Progenitor cell of endocrine pancreas (in vitro differentiated cells): ENCODE data around the gene FAM90A26. TPM values are rescaled to one million over a fixed set of nuclear protein-coding genes. Genes with fewer than 3 reads are reported as not detected.
"Not testable (repeated sequence)": the region's sequence is repeated elsewhere in the genome, so short reads cannot be mapped to it uniquely, and the experiment has no call there.

ENCODE experiments used
- DNase-seq: peaks from one replicate; pipeline ENCODE4 v3.0.0; 2021; ENCODE audit warnings: low spot score; ENCODE audit not compliant: unreplicated experiment
- H3K27ac Mint-ChIP-seq: 2 replicates; pipeline ENCODE4 v1.8.0; 2021; ENCODE audit warnings: mild to moderate bottlenecking, moderate library complexity, mixed read lengths
- H3K27me3 Mint-ChIP-seq: 2 replicates; pipeline ENCODE4 v1.8.0; 2021; ENCODE audit warnings: mixed read lengths
- H3K36me3 Mint-ChIP-seq: 2 replicates; pipeline ENCODE4 v1.8.0; 2022; ENCODE audit warnings: mixed read lengths; ENCODE audit not compliant: insufficient read depth
- H3K4me1 Mint-ChIP-seq: 2 replicates; pipeline ENCODE4 v1.8.0; 2021; ENCODE audit warnings: low read depth, mixed read lengths
- H3K4me3 Mint-ChIP-seq: 2 replicates; pipeline ENCODE4 v1.8.0; 2021; ENCODE audit warnings: low read depth, mild to moderate bottlenecking, moderate library complexity, mixed read lengths
- H3K9me3 Mint-ChIP-seq: 2 replicates; pipeline ENCODE4 v1.8.0; 2021; ENCODE audit warnings: low read depth, mixed read lengths
- total RNA-seq: library from RNA; stranded (reverse); gene quantifications from 2 replicates; pipeline ENCODE4 v1.2.1, GENCODE V29; 2021
- TF ChIP-seq, protein P1 (sequence below): fragments of 200-600 bp; sonication (generic); IDR thresholded peaks from one replicate; pipeline ENCODE4 v1.5.0; 2021; ENCODE audit warnings: antibody characterized with exemption, mild to moderate bottlenecking; ENCODE audit not compliant: unreplicated experiment

Gene FAM90A26
- total RNA-seq, 1 donor from 2014 or later, result not detected

DNA sequence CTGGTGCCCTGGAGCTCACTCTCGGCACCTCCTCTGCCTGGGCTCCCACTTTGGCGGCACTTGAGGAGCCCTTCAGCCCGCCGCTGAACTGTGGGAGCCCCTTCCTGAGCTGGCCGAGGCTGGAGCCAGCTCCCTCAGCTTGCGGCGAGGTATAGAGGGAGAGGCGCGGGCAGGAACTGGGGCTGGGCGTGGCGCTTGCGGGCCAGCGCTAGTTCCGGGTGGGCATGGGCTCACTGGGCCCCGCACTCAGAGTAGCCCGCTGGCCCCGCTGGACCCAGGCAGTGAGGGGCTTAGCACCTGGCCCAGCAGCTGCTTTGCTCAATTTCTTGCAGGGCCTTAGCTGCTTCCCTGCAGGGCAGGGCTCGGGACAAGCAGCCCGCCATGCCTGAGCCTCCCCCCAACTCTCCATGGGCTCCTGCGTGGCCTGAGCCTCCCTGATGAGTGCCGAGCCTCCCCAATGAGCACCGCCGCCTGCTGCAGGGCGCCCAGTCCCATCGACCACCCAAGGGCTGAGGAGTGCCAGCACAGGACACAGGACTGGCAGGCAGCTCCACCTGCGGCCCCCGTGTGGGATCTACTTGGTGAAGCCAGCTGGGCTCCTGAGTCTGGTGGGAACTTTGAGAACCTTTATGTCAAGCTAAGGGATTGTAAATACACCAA is 26.7 kb upstream of the FAM90A26 start:
- Mint-ChIP-seq H3K27me3 (no peaks in the 10 kb centered on the region), H3K9me3 (peaks cover 6% of the 10 kb centered on the region), H3K27ac (no peak overlapping the region), H3K4me3 (no peak overlapping the region), H3K36me3 (peaks cover 5% of the 10 kb centered on the region), H3K4me1 (no peaks in the 10 kb centered on the region)
- DNase-seq, result no peak
- TF ChIP-seq, protein P1, sequence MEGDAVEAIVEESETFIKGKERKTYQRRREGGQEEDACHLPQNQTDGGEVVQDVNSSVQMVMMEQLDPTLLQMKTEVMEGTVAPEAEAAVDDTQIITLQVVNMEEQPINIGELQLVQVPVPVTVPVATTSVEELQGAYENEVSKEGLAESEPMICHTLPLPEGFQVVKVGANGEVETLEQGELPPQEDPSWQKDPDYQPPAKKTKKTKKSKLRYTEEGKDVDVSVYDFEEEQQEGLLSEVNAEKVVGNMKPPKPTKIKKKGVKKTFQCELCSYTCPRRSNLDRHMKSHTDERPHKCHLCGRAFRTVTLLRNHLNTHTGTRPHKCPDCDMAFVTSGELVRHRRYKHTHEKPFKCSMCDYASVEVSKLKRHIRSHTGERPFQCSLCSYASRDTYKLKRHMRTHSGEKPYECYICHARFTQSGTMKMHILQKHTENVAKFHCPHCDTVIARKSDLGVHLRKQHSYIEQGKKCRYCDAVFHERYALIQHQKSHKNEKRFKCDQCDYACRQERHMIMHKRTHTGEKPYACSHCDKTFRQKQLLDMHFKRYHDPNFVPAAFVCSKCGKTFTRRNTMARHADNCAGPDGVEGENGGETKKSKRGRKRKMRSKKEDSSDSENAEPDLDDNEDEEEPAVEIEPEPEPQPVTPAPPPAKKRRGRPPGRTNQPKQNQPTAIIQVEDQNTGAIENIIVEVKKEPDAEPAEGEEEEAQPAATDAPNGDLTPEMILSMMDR, result no peak

GRCh38 chr4:9146967-9147366 is 23.2 kb upstream of the FAM90A26 start:
- peaks cover 3% of the 10 kb centered on the region for H3K9me3 Mint-ChIP-seq
- TF ChIP-seq, protein P1, result no peak
- H3K4me3 Mint-ChIP-seq, result no peak overlapping the region

GRCh38 chr4:9147368-9147767 is 22.8 kb upstream of the FAM90A26 start:
- not testable (repeated sequence) for H3K4me3 Mint-ChIP-seq, DNase-seq, H3K36me3 Mint-ChIP-seq, H3K27me3 Mint-ChIP-seq, H3K4me1 Mint-ChIP-seq, H3K9me3 Mint-ChIP-seq, H3K27ac Mint-ChIP-seq

More at GRCh38 chr4:9146967-9147366, 23.2 kb upstream of the FAM90A26 start:
- no peak for DNase-seq
- H3K27me3 Mint-ChIP-seq, result no peaks in the 10 kb centered on the region
- no peak overlapping the region for H3K27ac Mint-ChIP-seq
- no peaks in the 10 kb centered on the region for H3K4me1 Mint-ChIP-seq
- H3K36me3 Mint-ChIP-seq, result peaks cover 3% of the 10 kb centered on the region

DNA sequence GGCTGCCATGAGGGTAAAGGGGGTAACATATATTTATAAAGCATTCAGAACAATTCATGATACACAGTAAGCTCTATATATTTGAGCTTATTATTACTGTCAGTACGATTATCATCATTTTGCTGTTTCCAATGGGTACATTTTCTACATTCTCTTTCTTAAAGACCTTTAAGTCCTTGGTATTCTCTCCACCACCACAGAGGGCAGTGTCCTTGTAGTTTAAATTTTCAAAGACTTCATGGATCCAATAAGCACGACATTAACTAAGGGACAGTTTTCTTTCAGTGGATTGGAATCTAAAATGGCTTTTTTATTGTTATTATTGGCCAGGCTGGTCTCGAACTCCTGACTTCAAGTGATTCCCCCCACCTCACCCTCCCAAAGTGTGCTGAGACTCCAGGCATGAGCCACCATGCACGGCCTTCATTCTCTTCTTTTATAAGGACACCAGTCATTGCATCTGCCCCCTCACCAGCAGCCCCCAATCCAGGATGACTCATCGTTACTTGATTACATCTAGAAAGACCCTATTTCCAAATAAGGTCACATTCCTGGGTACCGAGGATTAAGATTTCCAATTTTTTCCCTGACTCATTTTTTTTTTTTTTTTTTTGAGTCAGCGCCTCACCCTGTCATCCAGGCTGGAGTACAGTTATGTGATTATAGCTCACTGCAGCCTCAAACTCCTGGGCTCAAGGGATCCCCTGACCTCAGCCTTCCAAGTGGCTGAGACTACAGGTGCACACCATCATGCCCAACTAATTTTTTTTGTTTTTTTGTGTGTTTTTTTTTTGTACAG is 21.4 kb upstream of the FAM90A26 start:
- not testable (repeated sequence) for H3K27me3 Mint-ChIP-seq, H3K9me3 Mint-ChIP-seq, H3K36me3 Mint-ChIP-seq, H3K27ac Mint-ChIP-seq, DNase-seq, H3K4me3 Mint-ChIP-seq, H3K4me1 Mint-ChIP-seq

- H3K27me3 Mint-ChIP-seq, H3K9me3 Mint-ChIP-seq, H3K4me1 Mint-ChIP-seq, DNase-seq, H3K36me3 Mint-ChIP-seq: not testable (repeated sequence)
- H3K4me3 Mint-ChIP-seq, result peak overlapping the region; percentile 82
- H3K27ac Mint-ChIP-seq, result peak overlapping the region; percentile 94
These were observed 18.4 kb upstream of the FAM90A26 start for GRCh38 chr4:9151809-9152179.

- H3K4me1 Mint-ChIP-seq, H3K36me3 Mint-ChIP-seq, H3K27me3 Mint-ChIP-seq, H3K9me3 Mint-ChIP-seq: not testable (repeated sequence)
- Mint-ChIP-seq H3K27ac (peak overlapping the region; percentile 99), H3K4me3 (peak overlapping the region; percentile 82)
- DNase-seq, result peak; percentile 82
These were observed 17.8 kb upstream of the FAM90A26 start for GRCh38 chr4:9152180-9153007.

GRCh38 chr4:9153008-9153570 is 17.1 kb upstream of the FAM90A26 start:
- peak overlapping the region; percentile 99 for H3K27ac Mint-ChIP-seq
- H3K27me3 Mint-ChIP-seq, H3K36me3 Mint-ChIP-seq, H3K4me1 Mint-ChIP-seq, H3K9me3 Mint-ChIP-seq: not testable (repeated sequence)
- H3K4me3 Mint-ChIP-seq, result peak overlapping the region; percentile 82
- DNase-seq, result peak; percentile 82

GRCh38 chr4:9153571-9154157 is 16.5 kb upstream of the FAM90A26 start:
- not testable (repeated sequence) for DNase-seq, H3K4me1 Mint-ChIP-seq, H3K9me3 Mint-ChIP-seq, H3K36me3 Mint-ChIP-seq, H3K27me3 Mint-ChIP-seq
- H3K27ac Mint-ChIP-seq, result peak overlapping the region; percentile 49
- peak overlapping the region; percentile 82 for H3K4me3 Mint-ChIP-seq

- H3K9me3 Mint-ChIP-seq, H3K27ac Mint-ChIP-seq, H3K36me3 Mint-ChIP-seq, H3K27me3 Mint-ChIP-seq, H3K4me3 Mint-ChIP-seq, DNase-seq, H3K4me1 Mint-ChIP-seq: not testable (repeated sequence)
These were observed 14.9 kb upstream of the FAM90A26 start for GRCh38 chr4:9155101-9155886.

- H3K4me1 Mint-ChIP-seq, H3K36me3 Mint-ChIP-seq, DNase-seq: not testable (repeated sequence)
These were observed 11.8 kb upstream of the FAM90A26 start for GRCh38 chr4:9158392-9158791.

More at GRCh38 chr4:9158392-9158791, 11.8 kb upstream of the FAM90A26 start:
- not testable (repeated sequence) for H3K9me3 Mint-ChIP-seq, H3K4me3 Mint-ChIP-seq, H3K27me3 Mint-ChIP-seq, H3K27ac Mint-ChIP-seq
